SHP77 (cell line): ENCODE measurements around the gene TMEM179.
A peak's percentile ranks its signal among the peaks of the same experiment; 100 is the strongest.
"Not testable (repeated sequence)": the region's sequence is repeated elsewhere in the genome, so short reads cannot be mapped to it uniquely, and the experiment has no call there.

Experiments used
- DNase-seq, 2 experiments: peaks; one replicate each; lab custom pipeline; 2025; lab: John Stamatoyannopoulos, UW

The TMEM179 gene

GRCh38 chr14:104637546-104638003 lies 33.0 kb upstream of the TMEM179 start:
- DNase-seq = no peak

GRCh38 chr14:104636846-104637545 lies 32.4 kb upstream of the TMEM179 start:
- not testable (repeated sequence) for DNase-seq

- DNase-seq = no peak
These were observed 31.6 kb upstream of the TMEM179 start for GRCh38 chr14:104636131-104636530.

GRCh38 chr14:104635717-104636116 lies 31.1 kb upstream of the TMEM179 start:
- no peak for DNase-seq

- DNase-seq = no peak
These were observed 30.5 kb upstream of the TMEM179 start for GRCh38 chr14:104634886-104635570.

- no peak for DNase-seq
These were observed 29.7 kb upstream of the TMEM179 start for GRCh38 chr14:104634138-104634760.

GRCh38 chr14:104633276-104634137 lies 28.9 kb upstream of the TMEM179 start:
- no peak for DNase-seq

- no peak for DNase-seq
These were observed 28.2 kb upstream of the TMEM179 start for GRCh38 chr14:104632781-104633180.

GRCh38 chr14:104624939-104625338 lies 20.4 kb upstream of the TMEM179 start:
- DNase-seq = no peak

- DNase-seq = no peak
These were observed 9.7 kb upstream of the TMEM179 start for GRCh38 chr14:104614126-104614812.

GRCh38 chr14:104611881-104612280 lies 7.3 kb upstream of the TMEM179 start:
- DNase-seq = no peak

- DNase-seq = no peak
These were observed 6.3 kb upstream of the TMEM179 start for GRCh38 chr14:104610749-104611310.

- DNase-seq = no peak
These were observed 5.1 kb upstream of the TMEM179 start for GRCh38 chr14:104609666-104610065.

GRCh38 chr14:104603711-104604401 lies 716 bp downstream of the TMEM179 start:
- DNase-seq = peak in 1 of 2 experiments; percentile 31

GRCh38 chr14:104602933-104603325 lies 1.6 kb downstream of the TMEM179 start:
- no peak for DNase-seq

GRCh38 chr14:104602315-104602932 lies 2.1 kb downstream of the TMEM179 start:
- no peak for DNase-seq

- DNase-seq = no peak
These were observed 2.8 kb downstream of the TMEM179 start for GRCh38 chr14:104601786-104602185.

- DNase-seq = no peak
These were observed 3.8 kb downstream of the TMEM179 start for GRCh38 chr14:104600805-104601204.

GRCh38 chr14:104600141-104600643 lies 4.4 kb downstream of the TMEM179 start:
- DNase-seq = peak; percentile 58 to 72

GRCh38 chr14:104599446-104599845 lies 5.1 kb downstream of the TMEM179 start:
- no peak for DNase-seq
